ENCODE results near the gene BSCL2. TPM values are rescaled to one million over a fixed set of nuclear protein-coding genes. Genes with fewer than 3 reads are reported as not detected.

BSCL2 gene
- total RNA-seq, 1 experiment from 2014 or later = 77.4 TPM

DNA sequence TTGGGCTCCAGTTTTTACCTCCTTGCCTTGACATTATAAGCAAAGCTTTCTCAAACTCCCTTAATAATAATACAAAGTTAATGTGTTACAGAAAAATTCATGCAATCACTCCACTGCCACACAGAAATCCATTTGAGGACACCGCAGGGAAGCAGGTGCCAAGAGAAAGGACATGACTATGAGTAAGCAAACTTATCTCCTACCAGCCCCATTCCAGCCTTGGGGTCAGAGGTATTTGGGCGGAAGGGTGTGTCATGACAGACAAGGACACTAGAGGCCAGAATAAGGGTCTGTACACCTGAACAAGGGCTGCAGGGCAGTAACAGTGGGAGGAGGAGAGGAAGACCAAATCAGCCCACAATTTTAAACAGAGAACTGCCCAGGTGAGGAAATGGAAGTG lies 6.1 kb upstream of the BSCL2 start:
- H3K4me1 Mint-ChIP-seq = peaks cover 27 to 52% of the 10 kb centered on the region in 2 experiments
- Histone ChIP-seq H2BK12ac (ENCODE audit: insufficient read length, low read depth, low read length) (no peak overlapping the region), H3K27me3 (ENCODE audit: insufficient read depth, low read length) (no peaks in the 10 kb centered on the region), H3K79me1 (ENCODE audit: insufficient read depth, low read depth, low read length, poor library complexity, severe bottlenecking) (peaks cover 2% of the 10 kb centered on the region), H2BK20ac (ENCODE audit: low read depth, low read length, poor library complexity, severe bottlenecking) (no peak overlapping the region), H2AFZ (ENCODE audit: low read length) (no peak overlapping the region), H2AK5ac (ENCODE audit: insufficient read length, low read length) (no peak overlapping the region), H3K14ac (ENCODE audit: insufficient read depth, low read length) (no peak overlapping the region), H3K79me2 (ENCODE audit: insufficient read depth, low read length) (no peaks in the 10 kb centered on the region), H3K9me3 (ENCODE audit: control insufficient read depth, low read depth, low read length) (no peaks in the 10 kb centered on the region), H3K56ac (ENCODE audit: insufficient read length, low read depth, low read length) (no peak overlapping the region), H3K9ac (ENCODE audit: extremely low read depth, insufficient read length, low read length) (no peak overlapping the region), H2BK5ac (ENCODE audit: insufficient read length, low read length) (no peak overlapping the region), H2BK15ac (ENCODE audit: low read depth, low read length) (no peak overlapping the region), H3K27ac (ENCODE audit: insufficient read length, low read depth, low read length) (no peak overlapping the region), H2BK120ac (ENCODE audit: low read depth, low read length, poor library complexity, severe bottlenecking) (no peak overlapping the region), H3T11ph (ENCODE audit: low read length) (no peak overlapping the region), H4K91ac (ENCODE audit: insufficient read length, low read depth, low read length) (no peak overlapping the region), H3K23ac (ENCODE audit: insufficient read length, low read depth, low read length) (no peak overlapping the region), H3K18ac (ENCODE audit: insufficient read length, low read depth, low read length) (no peak overlapping the region), H4K8ac (replicated peaks; ENCODE audit: insufficient read length, low read depth, low read length) (no peak overlapping the region), H4K5ac (ENCODE audit: insufficient read length, low read depth, low read length) (no peak overlapping the region), H4K20me1 (ENCODE audit: control insufficient read depth, insufficient read depth, insufficient read length) (no peaks in the 10 kb centered on the region), H3K4me1 (ENCODE audit: insufficient read depth, low read length) (peaks cover 2% of the 10 kb centered on the region; the same call in 1 of the 2 replicates), H3K4me2 (ENCODE audit: insufficient read depth, insufficient read length, low read length) (no peak overlapping the region), H3K4ac (ENCODE audit: low read depth, low read length) (no peak overlapping the region), H3K23me2 (ENCODE audit: insufficient read length, low read depth, low read length, poor library complexity, severe bottlenecking) (peaks cover 18% of the 10 kb centered on the region)
- WGBS (ENCODE audit: extremely low coverage, insufficient read length, low lambda C conversion rate) = no CpG with 5 or more reads among the region's 2 CpGs
- no peak for DNase-seq
- H3K4me3 Mint-ChIP-seq = peak overlapping the region in 1 of 2 experiments; percentile 33; a peak in 2 of 5 replicates
- H3K9me3 Mint-ChIP-seq = no peaks in the 10 kb centered on the region; a peak in 1 of 5 replicates
- peak overlapping the region; percentile 70 to 89 (median 87); a peak in 6 of 7 replicates for H3K27ac Mint-ChIP-seq
- H3K27me3 Mint-ChIP-seq (ENCODE audit: low read depth) = no peaks in the 10 kb centered on the region
- peaks cover 46 to 80% (median 75%) of the 10 kb centered on the region in 3 experiments for H3K36me3 Mint-ChIP-seq (ENCODE audit: insufficient read depth in 1 of 3, low read depth in 3 of 3)
- TF ChIP-seq, protein P1, sequence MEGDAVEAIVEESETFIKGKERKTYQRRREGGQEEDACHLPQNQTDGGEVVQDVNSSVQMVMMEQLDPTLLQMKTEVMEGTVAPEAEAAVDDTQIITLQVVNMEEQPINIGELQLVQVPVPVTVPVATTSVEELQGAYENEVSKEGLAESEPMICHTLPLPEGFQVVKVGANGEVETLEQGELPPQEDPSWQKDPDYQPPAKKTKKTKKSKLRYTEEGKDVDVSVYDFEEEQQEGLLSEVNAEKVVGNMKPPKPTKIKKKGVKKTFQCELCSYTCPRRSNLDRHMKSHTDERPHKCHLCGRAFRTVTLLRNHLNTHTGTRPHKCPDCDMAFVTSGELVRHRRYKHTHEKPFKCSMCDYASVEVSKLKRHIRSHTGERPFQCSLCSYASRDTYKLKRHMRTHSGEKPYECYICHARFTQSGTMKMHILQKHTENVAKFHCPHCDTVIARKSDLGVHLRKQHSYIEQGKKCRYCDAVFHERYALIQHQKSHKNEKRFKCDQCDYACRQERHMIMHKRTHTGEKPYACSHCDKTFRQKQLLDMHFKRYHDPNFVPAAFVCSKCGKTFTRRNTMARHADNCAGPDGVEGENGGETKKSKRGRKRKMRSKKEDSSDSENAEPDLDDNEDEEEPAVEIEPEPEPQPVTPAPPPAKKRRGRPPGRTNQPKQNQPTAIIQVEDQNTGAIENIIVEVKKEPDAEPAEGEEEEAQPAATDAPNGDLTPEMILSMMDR (conservative IDR thresholded peaks at IDR 0.05) = no peak
